ENCODE data around the gene MACROD2.

DNA sequence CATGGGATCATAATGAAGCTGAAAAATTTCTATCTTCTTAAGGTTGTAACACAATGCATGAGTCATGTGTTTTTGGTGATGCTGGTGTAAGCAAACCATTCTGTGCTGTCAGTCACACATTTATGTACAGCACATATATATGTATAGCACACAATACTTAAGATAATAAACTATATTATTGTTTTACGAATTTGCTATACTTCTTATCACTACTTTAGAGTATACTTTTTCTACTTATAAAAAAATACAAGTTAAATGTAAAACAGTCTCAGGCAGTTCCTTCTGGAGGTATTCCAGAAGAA lies 1262.2 kb downstream of the MACROD2 start:
- TF ChIP-seq, protein P1, sequence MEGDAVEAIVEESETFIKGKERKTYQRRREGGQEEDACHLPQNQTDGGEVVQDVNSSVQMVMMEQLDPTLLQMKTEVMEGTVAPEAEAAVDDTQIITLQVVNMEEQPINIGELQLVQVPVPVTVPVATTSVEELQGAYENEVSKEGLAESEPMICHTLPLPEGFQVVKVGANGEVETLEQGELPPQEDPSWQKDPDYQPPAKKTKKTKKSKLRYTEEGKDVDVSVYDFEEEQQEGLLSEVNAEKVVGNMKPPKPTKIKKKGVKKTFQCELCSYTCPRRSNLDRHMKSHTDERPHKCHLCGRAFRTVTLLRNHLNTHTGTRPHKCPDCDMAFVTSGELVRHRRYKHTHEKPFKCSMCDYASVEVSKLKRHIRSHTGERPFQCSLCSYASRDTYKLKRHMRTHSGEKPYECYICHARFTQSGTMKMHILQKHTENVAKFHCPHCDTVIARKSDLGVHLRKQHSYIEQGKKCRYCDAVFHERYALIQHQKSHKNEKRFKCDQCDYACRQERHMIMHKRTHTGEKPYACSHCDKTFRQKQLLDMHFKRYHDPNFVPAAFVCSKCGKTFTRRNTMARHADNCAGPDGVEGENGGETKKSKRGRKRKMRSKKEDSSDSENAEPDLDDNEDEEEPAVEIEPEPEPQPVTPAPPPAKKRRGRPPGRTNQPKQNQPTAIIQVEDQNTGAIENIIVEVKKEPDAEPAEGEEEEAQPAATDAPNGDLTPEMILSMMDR (IDR thresholded peaks at IDR 0.05) = no peak
- no peak for TF ChIP-seq POLR2A (IDR thresholded peaks at IDR 0.05)

Measured in ovary (tissue), 3 donors.